GM23338 (cell line): Measurements from ENCODE around the gene OST4. TPM values are rescaled to one million over a fixed set of nuclear protein-coding genes. Genes with fewer than 3 reads are reported as not detected.
A peak's percentile ranks its signal among the peaks of the same experiment; 100 is the strongest.

Experiments used
- ATAC-seq: fragments of 200-7000 bp; cut with Tn5 transposase; 3 replicates; pipeline ENCODE4 v1.9.1; 2020
- DNase-seq: peaks from one replicate; pipeline ENCODE4 v3.0.0-alpha.2; 2015; ENCODE audit warnings: low spot score
- H2AFZ ChIP-seq: fragments of 200-600 bp; sonication (generic); 2 replicates; pipeline ENCODE4 v1.8.0; 2016; ENCODE audit warnings: antibody characterized with exemption, mild to moderate bottlenecking, moderate library complexity
- H3F3A ChIP-seq: fragments of 200-600 bp; sonication (generic); replicated peaks from 2 replicates; pipeline ENCODE4 v1.8.0; 2017; ENCODE audit warnings: antibody characterized with exemption, mixed run types, low read depth
- H3K27ac ChIP-seq: fragments of 200-600 bp; sonication (generic); 2 replicates; pipeline ENCODE4 v1.6.1; 2016; ENCODE audit warnings: low read depth
- H3K27me3 ChIP-seq: fragments of 200-600 bp; sonication (generic); 2 replicates; pipeline ENCODE4 v1.8.0; 2016; ENCODE audit warnings: mild to moderate bottlenecking, mixed run types, moderate library complexity; ENCODE audit not compliant: insufficient read depth
- H3K36me3 ChIP-seq: fragments of 200-600 bp; sonication (generic); 2 replicates; pipeline ENCODE4 v1.8.0; 2016; ENCODE audit warnings: mild to moderate bottlenecking; ENCODE audit not compliant: insufficient read depth
- H3K4me1 ChIP-seq: fragments of 200-600 bp; sonication (generic); 2 replicates; pipeline ENCODE4 v1.8.0; 2016; ENCODE audit warnings: mild to moderate bottlenecking, moderate library complexity; ENCODE audit not compliant: insufficient read depth
- H3K4me2 ChIP-seq: fragments of 200-600 bp; sonication (generic); 2 replicates; pipeline ENCODE4 v1.7.1; 2017; ENCODE audit warnings: mixed run types
- H3K4me3 ChIP-seq: fragments of 200-600 bp; sonication (generic); 2 replicates; pipeline ENCODE4 v1.6.1; 2016; ENCODE audit warnings: mixed run types
- H3K79me2 ChIP-seq: fragments of 200-600 bp; sonication (generic); replicated peaks from 2 replicates; pipeline ENCODE4 v1.8.0; 2017; ENCODE audit warnings: mild to moderate bottlenecking; ENCODE audit not compliant: insufficient read depth
- H3K9me2 ChIP-seq: fragments of 200-600 bp; sonication (generic); 2 replicates; pipeline ENCODE4 v1.8.0; 2017; ENCODE audit not compliant: insufficient read depth
- H4K20me1 ChIP-seq: fragments of 200-600 bp; sonication (generic); replicated peaks from 2 replicates; pipeline ENCODE4 v1.8.0; 2017; ENCODE audit warnings: mild to moderate bottlenecking; ENCODE audit not compliant: insufficient read depth
- H3K27ac Mint-ChIP-seq: 2 replicates; pipeline ENCODE4 v1.8.0; 2020; ENCODE audit warnings: inconsistent platforms, mild to moderate bottlenecking, moderate library complexity, mixed read lengths
- H3K27me3 Mint-ChIP-seq: 3 replicates; pipeline ENCODE4 v1.8.0; 2022; ENCODE audit warnings: low read depth, mild to moderate bottlenecking, moderate library complexity, mixed read lengths, inconsistent platforms; ENCODE audit not compliant: insufficient read depth, poor library complexity
- H3K36me3 Mint-ChIP-seq: 3 replicates; pipeline ENCODE4 v1.8.0; 2021; ENCODE audit warnings: low read depth, mild to moderate bottlenecking, inconsistent platforms, moderate library complexity, mixed read lengths
- H3K4me1 Mint-ChIP-seq: 3 replicates; pipeline ENCODE4 v1.8.0; 2020; ENCODE audit warnings: mild to moderate bottlenecking, inconsistent platforms, mixed read lengths
- H3K4me3 Mint-ChIP-seq: 3 replicates; pipeline ENCODE4 v1.8.0; 2021; ENCODE audit warnings: moderate library complexity, mild to moderate bottlenecking, inconsistent platforms, mixed read lengths
- H3K9me3 Mint-ChIP-seq: 3 replicates; pipeline ENCODE4 v1.8.0; 2020; ENCODE audit warnings: moderate library complexity, mild to moderate bottlenecking, inconsistent platforms, mixed read lengths
- CREB1 ChIP-seq: fragments of 250-450 bp; sonication (Bioruptor Pico); IDR thresholded peaks from 2 replicates; pipeline ENCODE4 v1.5.0; 2020; ENCODE audit warnings: low read depth, mild to moderate bottlenecking, moderate library complexity
- EZH2 ChIP-seq: fragments of 200-600 bp; sonication (generic); IDR thresholded peaks from one replicate; pipeline ENCODE4 v1.8.0; 2017; ENCODE audit warnings: antibody characterized with exemption, mild to moderate bottlenecking, low read depth; ENCODE audit not compliant: unreplicated experiment
- EZH2phosphoT487 ChIP-seq: fragments of 200-600 bp; sonication (generic); IDR thresholded peaks from one replicate; pipeline ENCODE4 v1.8.1; 2018; ENCODE audit warnings: antibody characterized with exemption; ENCODE audit not compliant: unreplicated experiment
- JUNB ChIP-seq: IDR thresholded peaks from one replicate; pipeline ENCODE4 v1.6.1; 2016; ENCODE audit warnings: antibody characterized with exemption; ENCODE audit not compliant: unreplicated experiment
- NANOG ChIP-seq: IDR thresholded peaks from 2 replicates; pipeline ENCODE4 v1.6.1; 2016; ENCODE audit warnings: antibody characterized with exemption, borderline replicate concordance
- POLR2AphosphoS5 ChIP-seq: IDR thresholded peaks from 2 replicates; pipeline ENCODE4 v1.6.1; 2016; ENCODE audit warnings: antibody characterized with exemption, low read depth
- STAT1 ChIP-seq: IDR thresholded peaks from one replicate; pipeline ENCODE4 v1.6.1; 2016; ENCODE audit warnings: antibody characterized with exemption; ENCODE audit not compliant: unreplicated experiment
- ZNF114 ChIP-seq: fragments of 250-450 bp; sonication (Bioruptor Pico); IDR thresholded peaks from 2 replicates; pipeline ENCODE4 v1.5.0; 2020; ENCODE audit warnings: mild to moderate bottlenecking, moderate library complexity
- polyA plus RNA-seq: library from polyadenylated mRNA; unstranded; fragments of >200 nt; fragmentation: Nextera tagmentation; extraction: Ambion mirVana; gene quantifications from 2 replicates; pipeline ENCODE4 v1.2.1, GENCODE V29; 2016
- total RNA-seq: library from RNA; depleted of rRNA; stranded (reverse); fragments of >200 nt; shearing (Covaris generic); gene quantifications from 2 replicates; pipeline ENCODE4 v1.2.3, GENCODE V29; 2014
- TF ChIP-seq, protein P1 (sequence below): IDR thresholded peaks from 2 replicates; pipeline ENCODE4 v1.6.1; 2016; ENCODE audit warnings: antibody characterized with exemption
- TF ChIP-seq, protein P2 (sequence below): IDR thresholded peaks from one replicate; pipeline ENCODE4 v1.6.1; 2018; ENCODE audit warnings: antibody characterized with exemption; ENCODE audit not compliant: unreplicated experiment
- TF ChIP-seq, protein P3 (sequence below), 2 experiments: fragments of 200-600 bp in 1 of 2; sonication (generic) in 1 of 2; conservative IDR thresholded peaks; 2 replicates each; pipeline versions ENCODE4 v1.5.1 to v1.6.1; 2016 to 2017; ENCODE audit warnings: antibody characterized with exemption in 2 of 2, low read depth in 2 of 2, mild to moderate bottlenecking in 2 of 2, moderate library complexity in 1 of 2

OST4 gene
- total and polyA plus RNA-seq, 2 experiments from 2014 or later: 226 to 568 TPM

DNA sequence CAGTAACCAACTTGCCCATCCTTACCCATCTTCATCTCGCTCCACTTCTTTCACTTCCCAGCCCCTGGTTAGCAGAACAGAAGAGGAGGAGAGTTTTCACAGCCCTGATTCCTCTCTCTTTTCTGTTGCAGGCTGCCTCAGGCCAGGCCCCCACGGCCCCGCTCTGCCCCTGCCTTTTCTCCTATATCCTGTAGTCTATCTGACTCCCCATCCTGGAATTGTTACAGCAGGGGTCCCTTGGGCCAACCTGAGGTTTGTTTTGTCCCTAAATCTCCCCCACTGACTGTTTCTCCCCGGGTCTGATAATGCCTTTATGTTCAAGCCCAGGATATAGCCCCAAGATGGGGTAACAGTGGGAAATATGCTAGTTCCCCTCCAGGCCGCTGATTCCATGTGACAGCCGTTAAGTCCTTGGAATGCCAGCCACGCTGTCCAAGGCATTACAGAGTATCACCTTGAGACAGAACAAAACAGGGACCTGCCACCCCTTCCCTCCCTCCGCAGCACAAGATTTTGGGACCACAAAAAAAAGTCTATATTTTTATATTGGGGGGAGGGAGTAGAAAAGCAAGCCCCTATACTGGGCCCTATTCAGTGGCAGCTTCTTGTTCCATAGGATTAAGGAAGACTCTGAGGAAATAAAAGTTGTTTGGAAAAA, 1.4 kb downstream of the OST4 start:
- H4K20me1 ChIP-seq: peaks cover 13% of the 10 kb centered on the region
- H3K27me3 ChIP-seq: no peaks in the 10 kb centered on the region
- peak overlapping the region; percentile 99 for H3K4me2 ChIP-seq
- DNase-seq: no peak
- peaks cover 15% of the 10 kb centered on the region for H3K4me1 Mint-ChIP-seq
- peaks cover 3% of the 10 kb centered on the region; the same call in 1 of the 2 replicates for H3K36me3 ChIP-seq
- H3K27me3 Mint-ChIP-seq: peaks cover 18% of the 10 kb centered on the region
- TF ChIP-seq ZNF114 (CRISPR knock-in tag): no peak
- peak overlapping the region; percentile 100 for H3K4me3 ChIP-seq
- H3K9me3 Mint-ChIP-seq: no peaks in the 10 kb centered on the region; the same call in 2 of the 3 replicates
- H3K27ac Mint-ChIP-seq: no peak overlapping the region
- no peak for ATAC-seq
- H3K27ac ChIP-seq: no peak overlapping the region
- H3K79me2 ChIP-seq: peaks cover 19% of the 10 kb centered on the region
- H3K4me1 ChIP-seq: peaks cover 19% of the 10 kb centered on the region
- H3F3A ChIP-seq: peaks cover 16% of the 10 kb centered on the region; the same call in 1 of the 2 replicates
- H3K36me3 Mint-ChIP-seq: peaks cover 37% of the 10 kb centered on the region
- no peak overlapping the region for H2AFZ ChIP-seq
- H3K4me3 Mint-ChIP-seq: peak overlapping the region; percentile 99
- no peaks in the 10 kb centered on the region for H3K9me2 ChIP-seq

DNA sequence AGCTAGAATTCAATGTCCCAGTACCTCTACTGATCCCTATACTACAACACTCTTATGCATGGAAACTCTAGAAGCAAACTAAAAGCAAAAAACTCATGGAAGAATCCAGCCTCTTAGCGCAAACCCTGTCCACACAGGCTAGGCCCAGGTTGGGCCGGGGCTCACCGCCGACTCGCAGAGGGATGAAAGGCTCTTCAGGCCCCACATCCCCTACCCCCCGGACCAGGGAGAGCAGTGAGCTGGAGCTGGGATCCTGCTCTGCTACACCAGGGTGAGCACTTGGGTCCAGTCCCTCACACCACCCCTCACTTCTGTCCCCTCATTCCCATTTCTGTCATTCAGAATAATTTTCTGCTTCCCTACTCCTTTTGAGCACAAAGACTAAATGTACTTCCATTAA, 2.0 kb downstream of the OST4 start:
- no peak overlapping the region for H3K4me2 ChIP-seq
- Mint-ChIP-seq H3K9me3 (no peaks in the 10 kb centered on the region; the same call in 2 of the 3 replicates), H3K27ac (no peak overlapping the region), H3K4me3 (peak overlapping the region; percentile 99; the same call in 2 of the 3 replicates), H3K36me3 (peaks cover 39% of the 10 kb centered on the region), H3K4me1 (peaks cover 15% of the 10 kb centered on the region), H3K27me3 (peaks cover 18% of the 10 kb centered on the region)
- H3K27ac ChIP-seq: no peak overlapping the region
- no peak overlapping the region for H3K4me3 ChIP-seq
- H3K4me1 ChIP-seq: peaks cover 19% of the 10 kb centered on the region
- peaks cover 3% of the 10 kb centered on the region; the same call in 1 of the 2 replicates for H3K36me3 ChIP-seq
- DNase-seq (no peak), ATAC-seq (no peak)
- H3K27me3 ChIP-seq: no peaks in the 10 kb centered on the region
- peaks cover 13% of the 10 kb centered on the region for H4K20me1 ChIP-seq
- no peak overlapping the region for H2AFZ ChIP-seq
- peaks cover 18% of the 10 kb centered on the region; the same call in 1 of the 2 replicates for H3F3A ChIP-seq
- H3K9me2 ChIP-seq: no peaks in the 10 kb centered on the region
- H3K79me2 ChIP-seq: peaks cover 19% of the 10 kb centered on the region
- TF ChIP-seq EZH2: no peak
- no peak for TF ChIP-seq CREB1
- no peak for TF ChIP-seq POLR2AphosphoS5
- TF ChIP-seq NANOG: no peak
- no peak for TF ChIP-seq JUNB
- TF ChIP-seq, protein P1, sequence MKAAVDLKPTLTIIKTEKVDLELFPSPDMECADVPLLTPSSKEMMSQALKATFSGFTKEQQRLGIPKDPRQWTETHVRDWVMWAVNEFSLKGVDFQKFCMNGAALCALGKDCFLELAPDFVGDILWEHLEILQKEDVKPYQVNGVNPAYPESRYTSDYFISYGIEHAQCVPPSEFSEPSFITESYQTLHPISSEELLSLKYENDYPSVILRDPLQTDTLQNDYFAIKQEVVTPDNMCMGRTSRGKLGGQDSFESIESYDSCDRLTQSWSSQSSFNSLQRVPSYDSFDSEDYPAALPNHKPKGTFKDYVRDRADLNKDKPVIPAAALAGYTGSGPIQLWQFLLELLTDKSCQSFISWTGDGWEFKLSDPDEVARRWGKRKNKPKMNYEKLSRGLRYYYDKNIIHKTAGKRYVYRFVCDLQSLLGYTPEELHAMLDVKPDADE: no peak
- TF ChIP-seq, protein P2, sequence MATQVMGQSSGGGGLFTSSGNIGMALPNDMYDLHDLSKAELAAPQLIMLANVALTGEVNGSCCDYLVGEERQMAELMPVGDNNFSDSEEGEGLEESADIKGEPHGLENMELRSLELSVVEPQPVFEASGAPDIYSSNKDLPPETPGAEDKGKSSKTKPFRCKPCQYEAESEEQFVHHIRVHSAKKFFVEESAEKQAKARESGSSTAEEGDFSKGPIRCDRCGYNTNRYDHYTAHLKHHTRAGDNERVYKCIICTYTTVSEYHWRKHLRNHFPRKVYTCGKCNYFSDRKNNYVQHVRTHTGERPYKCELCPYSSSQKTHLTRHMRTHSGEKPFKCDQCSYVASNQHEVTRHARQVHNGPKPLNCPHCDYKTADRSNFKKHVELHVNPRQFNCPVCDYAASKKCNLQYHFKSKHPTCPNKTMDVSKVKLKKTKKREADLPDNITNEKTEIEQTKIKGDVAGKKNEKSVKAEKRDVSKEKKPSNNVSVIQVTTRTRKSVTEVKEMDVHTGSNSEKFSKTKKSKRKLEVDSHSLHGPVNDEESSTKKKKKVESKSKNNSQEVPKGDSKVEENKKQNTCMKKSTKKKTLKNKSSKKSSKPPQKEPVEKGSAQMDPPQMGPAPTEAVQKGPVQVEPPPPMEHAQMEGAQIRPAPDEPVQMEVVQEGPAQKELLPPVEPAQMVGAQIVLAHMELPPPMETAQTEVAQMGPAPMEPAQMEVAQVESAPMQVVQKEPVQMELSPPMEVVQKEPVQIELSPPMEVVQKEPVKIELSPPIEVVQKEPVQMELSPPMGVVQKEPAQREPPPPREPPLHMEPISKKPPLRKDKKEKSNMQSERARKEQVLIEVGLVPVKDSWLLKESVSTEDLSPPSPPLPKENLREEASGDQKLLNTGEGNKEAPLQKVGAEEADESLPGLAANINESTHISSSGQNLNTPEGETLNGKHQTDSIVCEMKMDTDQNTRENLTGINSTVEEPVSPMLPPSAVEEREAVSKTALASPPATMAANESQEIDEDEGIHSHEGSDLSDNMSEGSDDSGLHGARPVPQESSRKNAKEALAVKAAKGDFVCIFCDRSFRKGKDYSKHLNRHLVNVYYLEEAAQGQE: no peak
- TF ChIP-seq STAT1: no peak
- TF ChIP-seq EZH2phosphoT487: no peak
- TF ChIP-seq, protein P3, sequence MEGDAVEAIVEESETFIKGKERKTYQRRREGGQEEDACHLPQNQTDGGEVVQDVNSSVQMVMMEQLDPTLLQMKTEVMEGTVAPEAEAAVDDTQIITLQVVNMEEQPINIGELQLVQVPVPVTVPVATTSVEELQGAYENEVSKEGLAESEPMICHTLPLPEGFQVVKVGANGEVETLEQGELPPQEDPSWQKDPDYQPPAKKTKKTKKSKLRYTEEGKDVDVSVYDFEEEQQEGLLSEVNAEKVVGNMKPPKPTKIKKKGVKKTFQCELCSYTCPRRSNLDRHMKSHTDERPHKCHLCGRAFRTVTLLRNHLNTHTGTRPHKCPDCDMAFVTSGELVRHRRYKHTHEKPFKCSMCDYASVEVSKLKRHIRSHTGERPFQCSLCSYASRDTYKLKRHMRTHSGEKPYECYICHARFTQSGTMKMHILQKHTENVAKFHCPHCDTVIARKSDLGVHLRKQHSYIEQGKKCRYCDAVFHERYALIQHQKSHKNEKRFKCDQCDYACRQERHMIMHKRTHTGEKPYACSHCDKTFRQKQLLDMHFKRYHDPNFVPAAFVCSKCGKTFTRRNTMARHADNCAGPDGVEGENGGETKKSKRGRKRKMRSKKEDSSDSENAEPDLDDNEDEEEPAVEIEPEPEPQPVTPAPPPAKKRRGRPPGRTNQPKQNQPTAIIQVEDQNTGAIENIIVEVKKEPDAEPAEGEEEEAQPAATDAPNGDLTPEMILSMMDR (conservative IDR thresholded peaks at IDR 0.05; ENCODE audit: low read depth in 2 of 2): no peak
